K562 (cell line): ENCODE measurements around the gene ROPN1L. TPM values are rescaled to one million over a fixed set of nuclear protein-coding genes. Genes with fewer than 3 reads are reported as not detected.
A peak's percentile ranks its signal among the peaks of the same experiment; 100 is the strongest.

ENCODE experiments used
- BRD9 ChIP-seq: fragments of 450-650 bp; IDR thresholded peaks from 2 replicates; pipeline ENCODE4 v1.6.1; 2018; ENCODE audit warnings: low read depth; ENCODE audit not compliant: partially characterized antibody
- MAX ChIP-seq: sonication (generic); formaldehyde crosslinking; IDR thresholded peaks from 2 replicates; pipeline ENCODE4 v1.9.0; 2022; ENCODE audit warnings: mild to moderate bottlenecking, missing genetic modification reagents
- MECOM ChIP-seq: fragments of 250-450 bp; sonication (Bioruptor Pico); IDR thresholded peaks from 2 replicates; pipeline ENCODE4 v1.8.0; 2022; ENCODE audit warnings: inconsistent platforms
- MGA ChIP-seq: fragments of 450-650 bp; IDR thresholded peaks from 2 replicates; pipeline ENCODE4 v1.6.1; 2016; ENCODE audit warnings: mild to moderate bottlenecking, moderate library complexity
- MYC ChIP-seq, 2 experiments: fragments of 250-450 bp in 1 of 2; sonication (Bioruptor Pico) in 1 of 2; IDR thresholded peaks; 2 replicates each; pipeline versions ENCODE4 v1.5.1 to v1.6.1; 2012 to 2021; ENCODE audit warnings: low read depth in 2 of 2, borderline replicate concordance in 1 of 2, improper control_type of control experiment in 1 of 2, low read length in 1 of 2, mild to moderate bottlenecking in 1 of 2, moderate library complexity in 1 of 2
- NR2F6 ChIP-seq: fragments of 450-650 bp; formaldehyde crosslinking; IDR thresholded peaks from 2 replicates; pipeline ENCODE4 v1.4.0; 2020; ENCODE audit warnings: mild to moderate bottlenecking
- PRDM10 ChIP-seq: fragments of 450-650 bp; IDR thresholded peaks from 2 replicates; pipeline ENCODE4 v1.6.1; 2018; ENCODE audit not compliant: partially characterized antibody
- TBP ChIP-seq: optimal IDR thresholded peaks from 2 replicates; pipeline ENCODE3; 2011; ENCODE audit warnings: low read depth, low read length, improper control_type of control experiment
- ZFP36 ChIP-seq: fragments of 150-350 bp; IDR thresholded peaks from 2 replicates; pipeline ENCODE4 v1.6.1; 2018; ENCODE audit warnings: low read length, low read depth; ENCODE audit not compliant: partially characterized antibody
- ZNF134 ChIP-seq: fragments of 250-450 bp; sonication (Bioruptor Pico); conservative IDR thresholded peaks from 2 replicates; pipeline ENCODE4 v1.4.0; 2020
- ZNF511 ChIP-seq: sonication (generic); formaldehyde crosslinking; IDR thresholded peaks from 2 replicates; pipeline ENCODE4 v1.8.0; 2022; ENCODE audit warnings: mild to moderate bottlenecking, missing genetic modification reagents
- polyA plus RNA-seq, 8 experiments: library from polyadenylated mRNA; depleted of rRNA in 4 of 8; stranded (reverse) in 5 of 8; unstranded in 3 of 8; fragments of >200 nt; fragmentation: Nextera tagmentation in 2 of 8; fragmentation: Illumina TruSeq in 1 of 8; extraction: Ambion mirVana in 2 of 8; extraction: Trizol in 1 of 8; gene quantifications; 2 replicates each; pipeline versions ENCODE4 v1.2.1 to v1.2.3, GENCODE V29; 2011 to 2014; ENCODE audit warnings: inconsistent platforms in 1 of 8, missing spikeins in 1 of 8
- total RNA-seq, 7 experiments: library from RNA; depleted of rRNA in 6 of 7; stranded (reverse); fragments of >200 nt in 6 of 7; fragmentation: Illumina TruSeq in 2 of 7; extraction: Trizol in 2 of 7; gene quantifications; 2 replicates each; pipeline versions ENCODE4 v1.2.1 to v1.2.3, GENCODE V29; 2011 to 2021; ENCODE audit warnings: low replicate concordance in 1 of 7

Gene ROPN1L
- total and polyA plus RNA-seq, 9 of the 15 experiments (the other 6 are each of a cell fraction or from before 2014, with no cell fraction given), result 0.04 to 0.85 (median 0.24) TPM; not detected in 3

- peak; percentile 39; the same call in 1 of the 2 replicates for TF ChIP-seq MYC (IDR thresholded peaks at IDR 0.05; ENCODE audit: low read depth, low read length)
- TF ChIP-seq MYC (CRISPR knock-in tag; IDR thresholded peaks at IDR 0.05; ENCODE audit: borderline replicate concordance, low read depth), result no peak
- no peak for TF ChIP-seq MECOM (CRISPR knock-in tag)
- TF ChIP-seq PRDM10, result peak; percentile 93
- TF ChIP-seq ZFP36, result peak; percentile 19
- peak; percentile 62; the same call in 1 of the 2 replicates for TF ChIP-seq MAX (CRISPR knock-in tag)
- TF ChIP-seq ZNF134 (CRISPR knock-in tag), result no peak
- peak; percentile 83 for TF ChIP-seq MGA
- no peak for TF ChIP-seq ZNF511
- TF ChIP-seq NR2F6, result no peak
- no peak for TF ChIP-seq TBP
- no peak for TF ChIP-seq BRD9
Observed at GRCh38 chr5:10505517-10506095, 63.9 kb downstream of the ROPN1L start (continued).
